ENCODE results near the gene LARP4B.
"Not testable (repeated sequence)": the region's sequence is repeated elsewhere in the genome, so short reads cannot be mapped to it uniquely, and the experiment has no call there.

The LARP4B gene

GRCh38 chr10:955820-956217, 24.3 kb upstream of the LARP4B start:
- DNase-seq, result no peak

GRCh38 chr10:955127-955819, 23.8 kb upstream of the LARP4B start:
- DNase-seq, result no peak

GRCh38 chr10:954396-954795, 22.9 kb upstream of the LARP4B start:
- no peak for DNase-seq

- DNase-seq, result no peak
These were observed 22.3 kb upstream of the LARP4B start for GRCh38 chr10:953836-954235.

- no peak for DNase-seq
These were observed 17.9 kb upstream of the LARP4B start for GRCh38 chr10:949446-949845.

- no peak for DNase-seq
These were observed 16.8 kb upstream of the LARP4B start for GRCh38 chr10:948347-948746.

GRCh38 chr10:947881-948280, 16.4 kb upstream of the LARP4B start:
- DNase-seq, result no peak

GRCh38 chr10:947051-947450, 15.5 kb upstream of the LARP4B start:
- DNase-seq, result no peak

GRCh38 chr10:945778-946177, 14.3 kb upstream of the LARP4B start:
- no peak for DNase-seq

GRCh38 chr10:944034-944831, 12.7 kb upstream of the LARP4B start:
- peak; percentile 56 for DNase-seq

GRCh38 chr10:943334-944033, 12.0 kb upstream of the LARP4B start:
- no peak for DNase-seq

GRCh38 chr10:938941-939678, 7.6 kb upstream of the LARP4B start:
- DNase-seq, result no peak

- DNase-seq, result no peak
These were observed 3.4 kb upstream of the LARP4B start for GRCh38 chr10:934746-935406.

GRCh38 chr10:934165-934564, 2.7 kb upstream of the LARP4B start:
- not testable (repeated sequence) for DNase-seq

GRCh38 chr10:932589-932988, 1.1 kb upstream of the LARP4B start:
- DNase-seq, result no peak

GRCh38 chr10:930625-931325, 730 bp downstream of the LARP4B start:
- DNase-seq, result peak; percentile 50

- DNase-seq, result no peak
These were observed 1.4 kb downstream of the LARP4B start for GRCh38 chr10:929960-930624.

- DNase-seq, result no peak
These were observed 4.4 kb downstream of the LARP4B start for GRCh38 chr10:927131-927530.

GRCh38 chr10:926075-926698, 5.3 kb downstream of the LARP4B start:
- no peak for DNase-seq

GRCh38 chr10:924524-924859, 7.0 kb downstream of the LARP4B start:
- DNase-seq, result no peak
